H1 (cell line): Measurements from ENCODE around the gene MAST2. TPM values are rescaled to one million over a fixed set of nuclear protein-coding genes. Genes with fewer than 3 reads are reported as not detected.

ENCODE experiments used
- E2F6 ChIP-seq: IDR thresholded peaks from 2 replicates; pipeline ENCODE4 v1.6.1; 2012; ENCODE audit warnings: inconsistent platforms
- JUN ChIP-seq: IDR thresholded peaks from 2 replicates; pipeline ENCODE4 v1.6.1; 2011; ENCODE audit warnings: low read depth, mild to moderate bottlenecking, improper control_type of control experiment, low read length
- PHF8 ChIP-seq: fragments of 200-600 bp; sonication (generic); conservative IDR thresholded peaks from 2 replicates; pipeline ENCODE4 v1.7.1; 2012; ENCODE audit warnings: low read depth, mild to moderate bottlenecking, inconsistent platforms, low read length, moderate library complexity
- SIN3A ChIP-seq, 2 experiments: IDR thresholded peaks in 1 of 2; conservative IDR thresholded peaks in 1 of 2; 2 replicates each; pipeline ENCODE4 v1.6.1; 2011 to 2012; ENCODE audit warnings: low read length in 2 of 2, improper control_type of control experiment in 1 of 2, low read depth in 1 of 2, mild to moderate bottlenecking in 1 of 2
- SP2 ChIP-seq: IDR thresholded peaks from 2 replicates; pipeline ENCODE4 v1.6.1; 2012; ENCODE audit warnings: mild to moderate bottlenecking, low read length, inconsistent platforms
- TBP ChIP-seq: IDR thresholded peaks from 2 replicates; pipeline ENCODE4 v1.6.1; 2011; ENCODE audit warnings: low read depth, low read length, improper control_type of control experiment
- TCF12 ChIP-seq: IDR thresholded peaks from 2 replicates; pipeline ENCODE4 v1.6.1; 2011; ENCODE audit warnings: low read depth, mild to moderate bottlenecking, low read length
- polyA plus RNA-seq, 7 experiments: library from polyadenylated mRNA; depleted of rRNA in 3 of 7; stranded (reverse) in 5 of 7; unstranded in 2 of 7; fragments of >200 nt in 5 of 7; fragments of 200-250 nt in 2 of 7; gene quantifications; 1 replicate in 5 of 7; 2 replicates in 1 of 7; 4 replicates in 1 of 7; pipeline versions ENCODE4 v1.2.1 to v1.2.3, GENCODE V29; 2011 to 2013; ENCODE audit warnings: missing spikeins in 2 of 7, mixed read lengths in 2 of 7
- total RNA-seq: library from RNA; stranded (reverse); fragmentation: NEBNext Ultra II Directional; extraction: Animal tissue kit (Norgen Biotek cat#: 25700); gene quantifications from 2 replicates; pipeline ENCODE4 v1.2.1, GENCODE V29; 2021
- TF ChIP-seq, protein P1 (sequence below): fragments of 300-600 bp; sonication (generic); IDR thresholded peaks from 2 replicates; pipeline ENCODE4 v1.7.1; 2012; ENCODE audit warnings: low read length, moderate library complexity, mild to moderate bottlenecking, inconsistent platforms; ENCODE audit not compliant: insufficient replicate concordance

The MAST2 gene
- total and polyA plus RNA-seq, 2 of the 8 experiments (the other 6 are each of a cell fraction or from before 2014, with no cell fraction given): 20.5 to 35.4 TPM

- TF ChIP-seq, protein P1, sequence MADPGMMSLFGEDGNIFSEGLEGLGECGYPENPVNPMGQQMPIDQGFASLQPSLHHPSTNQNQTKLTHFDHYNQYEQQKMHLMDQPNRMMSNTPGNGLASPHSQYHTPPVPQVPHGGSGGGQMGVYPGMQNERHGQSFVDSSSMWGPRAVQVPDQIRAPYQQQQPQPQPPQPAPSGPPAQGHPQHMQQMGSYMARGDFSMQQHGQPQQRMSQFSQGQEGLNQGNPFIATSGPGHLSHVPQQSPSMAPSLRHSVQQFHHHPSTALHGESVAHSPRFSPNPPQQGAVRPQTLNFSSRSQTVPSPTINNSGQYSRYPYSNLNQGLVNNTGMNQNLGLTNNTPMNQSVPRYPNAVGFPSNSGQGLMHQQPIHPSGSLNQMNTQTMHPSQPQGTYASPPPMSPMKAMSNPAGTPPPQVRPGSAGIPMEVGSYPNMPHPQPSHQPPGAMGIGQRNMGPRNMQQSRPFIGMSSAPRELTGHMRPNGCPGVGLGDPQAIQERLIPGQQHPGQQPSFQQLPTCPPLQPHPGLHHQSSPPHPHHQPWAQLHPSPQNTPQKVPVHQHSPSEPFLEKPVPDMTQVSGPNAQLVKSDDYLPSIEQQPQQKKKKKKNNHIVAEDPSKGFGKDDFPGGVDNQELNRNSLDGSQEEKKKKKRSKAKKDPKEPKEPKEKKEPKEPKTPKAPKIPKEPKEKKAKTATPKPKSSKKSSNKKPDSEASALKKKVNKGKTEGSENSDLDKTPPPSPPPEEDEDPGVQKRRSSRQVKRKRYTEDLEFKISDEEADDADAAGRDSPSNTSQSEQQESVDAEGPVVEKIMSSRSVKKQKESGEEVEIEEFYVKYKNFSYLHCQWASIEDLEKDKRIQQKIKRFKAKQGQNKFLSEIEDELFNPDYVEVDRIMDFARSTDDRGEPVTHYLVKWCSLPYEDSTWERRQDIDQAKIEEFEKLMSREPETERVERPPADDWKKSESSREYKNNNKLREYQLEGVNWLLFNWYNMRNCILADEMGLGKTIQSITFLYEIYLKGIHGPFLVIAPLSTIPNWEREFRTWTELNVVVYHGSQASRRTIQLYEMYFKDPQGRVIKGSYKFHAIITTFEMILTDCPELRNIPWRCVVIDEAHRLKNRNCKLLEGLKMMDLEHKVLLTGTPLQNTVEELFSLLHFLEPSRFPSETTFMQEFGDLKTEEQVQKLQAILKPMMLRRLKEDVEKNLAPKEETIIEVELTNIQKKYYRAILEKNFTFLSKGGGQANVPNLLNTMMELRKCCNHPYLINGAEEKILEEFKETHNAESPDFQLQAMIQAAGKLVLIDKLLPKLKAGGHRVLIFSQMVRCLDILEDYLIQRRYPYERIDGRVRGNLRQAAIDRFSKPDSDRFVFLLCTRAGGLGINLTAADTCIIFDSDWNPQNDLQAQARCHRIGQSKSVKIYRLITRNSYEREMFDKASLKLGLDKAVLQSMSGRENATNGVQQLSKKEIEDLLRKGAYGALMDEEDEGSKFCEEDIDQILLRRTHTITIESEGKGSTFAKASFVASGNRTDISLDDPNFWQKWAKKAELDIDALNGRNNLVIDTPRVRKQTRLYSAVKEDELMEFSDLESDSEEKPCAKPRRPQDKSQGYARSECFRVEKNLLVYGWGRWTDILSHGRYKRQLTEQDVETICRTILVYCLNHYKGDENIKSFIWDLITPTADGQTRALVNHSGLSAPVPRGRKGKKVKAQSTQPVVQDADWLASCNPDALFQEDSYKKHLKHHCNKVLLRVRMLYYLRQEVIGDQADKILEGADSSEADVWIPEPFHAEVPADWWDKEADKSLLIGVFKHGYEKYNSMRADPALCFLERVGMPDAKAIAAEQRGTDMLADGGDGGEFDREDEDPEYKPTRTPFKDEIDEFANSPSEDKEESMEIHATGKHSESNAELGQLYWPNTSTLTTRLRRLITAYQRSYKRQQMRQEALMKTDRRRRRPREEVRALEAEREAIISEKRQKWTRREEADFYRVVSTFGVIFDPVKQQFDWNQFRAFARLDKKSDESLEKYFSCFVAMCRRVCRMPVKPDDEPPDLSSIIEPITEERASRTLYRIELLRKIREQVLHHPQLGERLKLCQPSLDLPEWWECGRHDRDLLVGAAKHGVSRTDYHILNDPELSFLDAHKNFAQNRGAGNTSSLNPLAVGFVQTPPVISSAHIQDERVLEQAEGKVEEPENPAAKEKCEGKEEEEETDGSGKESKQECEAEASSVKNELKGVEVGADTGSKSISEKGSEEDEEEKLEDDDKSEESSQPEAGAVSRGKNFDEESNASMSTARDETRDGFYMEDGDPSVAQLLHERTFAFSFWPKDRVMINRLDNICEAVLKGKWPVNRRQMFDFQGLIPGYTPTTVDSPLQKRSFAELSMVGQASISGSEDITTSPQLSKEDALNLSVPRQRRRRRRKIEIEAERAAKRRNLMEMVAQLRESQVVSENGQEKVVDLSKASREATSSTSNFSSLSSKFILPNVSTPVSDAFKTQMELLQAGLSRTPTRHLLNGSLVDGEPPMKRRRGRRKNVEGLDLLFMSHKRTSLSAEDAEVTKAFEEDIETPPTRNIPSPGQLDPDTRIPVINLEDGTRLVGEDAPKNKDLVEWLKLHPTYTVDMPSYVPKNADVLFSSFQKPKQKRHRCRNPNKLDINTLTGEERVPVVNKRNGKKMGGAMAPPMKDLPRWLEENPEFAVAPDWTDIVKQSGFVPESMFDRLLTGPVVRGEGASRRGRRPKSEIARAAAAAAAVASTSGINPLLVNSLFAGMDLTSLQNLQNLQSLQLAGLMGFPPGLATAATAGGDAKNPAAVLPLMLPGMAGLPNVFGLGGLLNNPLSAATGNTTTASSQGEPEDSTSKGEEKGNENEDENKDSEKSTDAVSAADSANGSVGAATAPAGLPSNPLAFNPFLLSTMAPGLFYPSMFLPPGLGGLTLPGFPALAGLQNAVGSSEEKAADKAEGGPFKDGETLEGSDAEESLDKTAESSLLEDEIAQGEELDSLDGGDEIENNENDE: no peak
- no peak for TF ChIP-seq SIN3A (conservative IDR thresholded peaks at IDR 0.05 in 1 of 2, IDR thresholded peaks at IDR 0.05 in 1 of 2; ENCODE audit: low read depth in 1 of 2, low read length in 2 of 2)
- no peak for TF ChIP-seq SP2
- TF ChIP-seq PHF8: no peak
- no peak for TF ChIP-seq TCF12
- no peak for TF ChIP-seq JUN
- TF ChIP-seq TBP: no peak
- TF ChIP-seq E2F6: no peak
These were observed 127.1 kb downstream of the MAST2 start (continued) for GRCh38 chr1:45930258-45931150.
